H1 (cell line): ENCODE results near the gene JUP. TPM values are rescaled to one million over a fixed set of nuclear protein-coding genes. Genes with fewer than 3 reads are reported as not detected.

Experiments used
- CTCF ChIA-PET: fragments of 300-600 bp; sonication (Branson Sonifier 250); formaldehyde crosslinking; loops from one replicate; lab custom pipeline; 2021; ENCODE audit not compliant: partially characterized antibody; lab: Charles Lee
- POLR2A ChIA-PET: fragments of 300-600 bp; sonication (Branson Sonifier 250); formaldehyde crosslinking; loops from one replicate; lab custom pipeline; 2021; ENCODE audit warnings: inconsistent platforms; ENCODE audit not compliant: partially characterized antibody; lab: Charles Lee
- DNase-seq, 2 experiments: peaks; one replicate each; pipeline versions ENCODE4 v3.0.0 to v3.0.0-alpha.2; 2010 to 2022; ENCODE audit warnings: low spot score in 2 of 2, low read depth in 1 of 2, mixed read lengths in 1 of 2
- FAIRE-seq: peaks from 2 replicates; lab custom pipeline; 2011; peaks lifted over from hg19 to GRCh38; lab: Jason Lieb, UNC
- H2AFZ ChIP-seq: 2 replicates; pipeline ENCODE4 v1.8.1; 2012; ENCODE audit warnings: low read length, inconsistent platforms
- H2AK5ac ChIP-seq: 2 replicates; pipeline ENCODE4 v1.6.1; 2013; ENCODE audit warnings: low read depth, low read length
- H2BK120ac ChIP-seq: replicated peaks from 2 replicates; pipeline ENCODE3; 2013; ENCODE audit warnings: low read depth, low read length, inconsistent platforms
- H2BK12ac ChIP-seq: 2 replicates; pipeline ENCODE4 v1.6.1; 2013; ENCODE audit warnings: low read depth, low read length
- H2BK15ac ChIP-seq: 2 replicates; pipeline ENCODE4 v1.6.1; 2013; ENCODE audit warnings: low read length
- H2BK20ac ChIP-seq: 2 replicates; pipeline ENCODE4 v1.6.1; 2013; ENCODE audit warnings: low read length
- H2BK5ac ChIP-seq: 2 replicates; pipeline ENCODE4 v1.6.1; 2013; ENCODE audit warnings: low read depth, low read length
- H3K14ac ChIP-seq: 2 replicates; pipeline ENCODE4 v1.6.1; 2013; ENCODE audit warnings: inconsistent platforms; ENCODE audit not compliant: insufficient read length
- H3K18ac ChIP-seq: 2 replicates; pipeline ENCODE4 v1.6.1; 2013; ENCODE audit warnings: low read length; ENCODE audit errors: extremely low read depth
- H3K23ac ChIP-seq: 2 replicates; pipeline ENCODE4 v1.6.1; 2013; ENCODE audit warnings: inconsistent platforms; ENCODE audit not compliant: insufficient read length
- H3K23me2 ChIP-seq: 2 replicates; pipeline ENCODE4 v1.6.1; 2013; ENCODE audit warnings: low read depth, low read length
- H3K27ac ChIP-seq: 2 replicates; pipeline ENCODE4 v1.6.1; 2011; ENCODE audit warnings: low read depth, low read length, inconsistent platforms
- H3K27me3 ChIP-seq, 4 experiments: replicated peaks in 1 of 4; 1 replicate in 1 of 4; 2 replicates in 3 of 4; pipeline versions ENCODE4 v1.6.1 to v1.8.1; 2011 to 2013; ENCODE audit warnings: low read length in 3 of 4, mild to moderate bottlenecking in 3 of 4, inconsistent platforms in 2 of 4, mixed read lengths in 2 of 4, moderate library complexity in 1 of 4; ENCODE audit not compliant: control insufficient read depth in 3 of 4, insufficient read depth in 3 of 4; ENCODE audit errors: extremely low read depth in 1 of 4
- H3K36me3 ChIP-seq, 4 experiments: 2 replicates each; pipeline versions ENCODE4 v1.6.1 to v1.8.1; 2011 to 2013; ENCODE audit warnings: mild to moderate bottlenecking in 4 of 4, low read length in 3 of 4, moderate library complexity in 2 of 4, control low read depth in 1 of 4, inconsistent platforms in 1 of 4; ENCODE audit not compliant: insufficient read depth in 4 of 4, control insufficient read depth in 2 of 4
- H3K4ac ChIP-seq: replicated peaks from 2 replicates; pipeline ENCODE3; 2013; ENCODE audit warnings: low read length, low read depth, mixed read lengths, inconsistent platforms; ENCODE audit not compliant: insufficient read length
- H3K4me1 ChIP-seq, 4 experiments: replicated peaks in 1 of 4; 1 replicate in 1 of 4; 2 replicates in 3 of 4; pipeline versions ENCODE4 v1.6.1 to v1.8.1; 2011 to 2013; ENCODE audit warnings: low read length in 3 of 4, inconsistent platforms in 2 of 4, mixed read lengths in 1 of 4; ENCODE audit not compliant: insufficient read depth in 4 of 4, control insufficient read depth in 3 of 4
- H3K4me2 ChIP-seq, 2 experiments: 2 replicates each; pipeline versions ENCODE4 v1.6.1 to v1.8.1; 2011 to 2013; ENCODE audit warnings: low read depth in 2 of 2, low read length in 2 of 2, control low read depth in 1 of 2, inconsistent platforms in 1 of 2, mild to moderate bottlenecking in 1 of 2; ENCODE audit not compliant: insufficient read depth in 1 of 2
- H3K4me3 ChIP-seq, 4 experiments: fragments of 200-600, 300-600 bp in 1 of 4; sonication (generic), shearing (Covaris generic), sonication (Bioruptor Twin) in 1 of 4; 2 replicates each; pipeline versions ENCODE4 v1.5.1 to v1.8.1; 2011 to 2016; ENCODE audit warnings: low read length in 4 of 4, low read depth in 3 of 4, control low read depth in 2 of 4, inconsistent platforms in 2 of 4, mild to moderate bottlenecking in 2 of 4, mixed read lengths in 1 of 4, moderate library complexity in 1 of 4; ENCODE audit not compliant: insufficient read depth in 2 of 4; ENCODE audit errors: extremely low read depth in 1 of 4
- H3K56ac ChIP-seq: replicated peaks from 2 replicates; pipeline ENCODE3; 2013; ENCODE audit warnings: low read depth, mild to moderate bottlenecking, mixed read lengths, low read length, inconsistent platforms; ENCODE audit not compliant: insufficient read length
- H3K79me1 ChIP-seq: 2 replicates; pipeline ENCODE4 v1.6.1; 2013; ENCODE audit warnings: low read depth, low read length, control low read depth
- H3K79me2 ChIP-seq, 2 experiments: 2 replicates each; pipeline versions ENCODE4 v1.6.1 to v1.8.1; 2012 to 2013; ENCODE audit warnings: low read length in 2 of 2, mild to moderate bottlenecking in 2 of 2, inconsistent platforms in 1 of 2; ENCODE audit not compliant: insufficient read depth in 2 of 2, control insufficient read depth in 1 of 2
- H3K9ac ChIP-seq, 4 experiments: replicated peaks in 1 of 4; 1 replicate in 1 of 4; 2 replicates in 3 of 4; pipeline versions ENCODE4 v1.6.1 to v1.8.1; 2011 to 2013; ENCODE audit warnings: low read depth in 3 of 4, low read length in 3 of 4, control low read depth in 2 of 4, mild to moderate bottlenecking in 2 of 4, moderate library complexity in 2 of 4, inconsistent platforms in 1 of 4; ENCODE audit errors: extremely low read depth in 1 of 4
- H3K9me3 ChIP-seq, 2 experiments: 2 replicates each; pipeline versions ENCODE4 v1.6.1 to v1.8.1; 2012 to 2013; ENCODE audit warnings: mild to moderate bottlenecking in 2 of 2, moderate library complexity in 2 of 2, control low read depth in 1 of 2, inconsistent platforms in 1 of 2, low read depth in 1 of 2, low read length in 1 of 2, mixed read lengths in 1 of 2; ENCODE audit not compliant: insufficient read depth in 2 of 2
- H4K20me1 ChIP-seq, 2 experiments: replicated peaks in 1 of 2; 2 replicates each; pipeline versions ENCODE3 to v1.8.1; 2011 to 2013; ENCODE audit warnings: inconsistent platforms in 2 of 2, low read length in 2 of 2, mild to moderate bottlenecking in 1 of 2; ENCODE audit not compliant: insufficient read depth in 2 of 2, control insufficient read depth in 1 of 2
- H4K5ac ChIP-seq: 2 replicates; pipeline ENCODE4 v1.6.1; 2013; ENCODE audit warnings: low read length, low read depth, mixed read lengths, inconsistent platforms; ENCODE audit not compliant: insufficient read length
- H4K8ac ChIP-seq: 2 replicates; pipeline ENCODE4 v1.8.0; 2013; ENCODE audit warnings: mild to moderate bottlenecking, moderate library complexity, low read length, inconsistent platforms; ENCODE audit not compliant: insufficient read depth; ENCODE audit errors: extremely low read depth
- H4K91ac ChIP-seq: replicated peaks from 2 replicates; pipeline ENCODE3; 2013; ENCODE audit warnings: low read length, mixed read lengths, inconsistent platforms; ENCODE audit not compliant: insufficient read length
- BACH1 ChIP-seq: IDR thresholded peaks from 2 replicates; pipeline ENCODE4 v1.6.1; 2012; ENCODE audit warnings: low read length, improper control_type of control experiment
- BCL11A ChIP-seq, 2 experiments: IDR thresholded peaks; one replicate each; pipeline ENCODE4 v1.6.1; 2011; ENCODE audit warnings: low read depth in 2 of 2, low read length in 2 of 2, mild to moderate bottlenecking in 2 of 2
- CTBP2 ChIP-seq: IDR thresholded peaks from 2 replicates; pipeline ENCODE4 v1.7.0; 2011; ENCODE audit warnings: borderline replicate concordance, mild to moderate bottlenecking, moderate library complexity, mixed read lengths, low read length; ENCODE audit not compliant: insufficient read depth, insufficient read length
- FOSL1 ChIP-seq: IDR thresholded peaks from 2 replicates; pipeline ENCODE4 v1.6.1; 2011; ENCODE audit warnings: mild to moderate bottlenecking, low read depth, low read length, moderate library complexity; ENCODE audit not compliant: insufficient read depth
- KDM1A ChIP-seq: fragments of 200-600, 300-600 bp; sonication (generic); IDR thresholded peaks from 2 replicates; pipeline ENCODE4 v1.7.1; 2016; ENCODE audit warnings: mild to moderate bottlenecking, low read length, borderline replicate concordance
- SAP30 ChIP-seq: fragments of 300-600 bp; sonication (generic); IDR thresholded peaks from 2 replicates; pipeline ENCODE4 v1.7.1; 2012; ENCODE audit warnings: low read length, moderate library complexity, mild to moderate bottlenecking, inconsistent platforms; ENCODE audit not compliant: insufficient read depth, insufficient replicate concordance
- SP2 ChIP-seq: IDR thresholded peaks from 2 replicates; pipeline ENCODE4 v1.6.1; 2012; ENCODE audit warnings: mild to moderate bottlenecking, low read length, inconsistent platforms
- SP4 ChIP-seq: IDR thresholded peaks from 2 replicates; pipeline ENCODE4 v1.6.1; 2012; ENCODE audit warnings: low read length, inconsistent platforms
- SUZ12 ChIP-seq: fragments of 200-600 bp; sonication (generic); IDR thresholded peaks from 2 replicates; pipeline ENCODE4 v1.6.1; 2012; ENCODE audit warnings: mild to moderate bottlenecking, inconsistent platforms, low read length, moderate library complexity, mixed read lengths
- TEAD4 ChIP-seq: IDR thresholded peaks from 2 replicates; pipeline ENCODE4 v1.6.1; 2012; ENCODE audit warnings: low read depth, low read length, inconsistent platforms, mixed read lengths
- ZNF274 ChIP-seq: IDR thresholded peaks from 2 replicates; pipeline ENCODE4 v1.7.0; 2012; ENCODE audit warnings: low read length, borderline replicate concordance; ENCODE audit errors: extremely low read depth
- WGBS, 2 experiments: shearing (Covaris generic) in 1 of 2; methylation state at CpG; one replicate each; pipeline versions ENCODE4 v1.1.6 to v1.1.7; 2013 to 2015; ENCODE audit warnings: low lambda C conversion rate in 2 of 2, mixed read lengths in 2 of 2, inconsistent platforms in 1 of 2, low coverage in 1 of 2, missing lambda C conversion rate in 1 of 2; ENCODE audit not compliant: insufficient replicate concordance in 2 of 2, insufficient coverage in 1 of 2, insufficient read length in 1 of 2; ENCODE audit errors: extremely low coverage in 1 of 2, missing lambda C conversion rate in 1 of 2; 5-methylcytosine and 5-hydroxymethylcytosine counted together
- polyA plus RNA-seq, 7 experiments: library from polyadenylated mRNA; depleted of rRNA in 3 of 7; stranded (reverse) in 5 of 7; unstranded in 2 of 7; fragments of >200 nt in 5 of 7; fragments of 200-250 nt in 2 of 7; gene quantifications; 1 replicate in 5 of 7; 2 replicates in 1 of 7; 4 replicates in 1 of 7; pipeline versions ENCODE4 v1.2.1 to v1.2.3, GENCODE V29; 2011 to 2013; ENCODE audit warnings: missing spikeins in 2 of 7, mixed read lengths in 2 of 7
- total RNA-seq: library from RNA; stranded (reverse); fragmentation: NEBNext Ultra II Directional; extraction: Animal tissue kit (Norgen Biotek cat#: 25700); gene quantifications from 2 replicates; pipeline ENCODE4 v1.2.1, GENCODE V29; 2021

Gene JUP
- total and polyA plus RNA-seq, 2 of the 8 experiments (the other 6 are each of a cell fraction or from before 2014, with no cell fraction given) = 62.8 to 102 TPM

GRCh38 chr17:41825175-41825845, 38.8 kb upstream of the JUP start:
- Histone ChIP-seq H4K5ac (no peak overlapping the region), H3K4me3 (no peak overlapping the region), H4K20me1 (peaks cover 1 to 6% of the 10 kb centered on the region in 2 experiments), H3K79me1 (no peaks in the 10 kb centered on the region), H3K9ac (no peak overlapping the region), H3K14ac (no peak overlapping the region), H3K27ac (no peak overlapping the region), H4K91ac (no peak overlapping the region), H3K23ac (no peak overlapping the region), H2BK5ac (no peak overlapping the region), H2AK5ac (no peak overlapping the region), H3K4me2 (no peak overlapping the region), H2AFZ (no peak overlapping the region), H3K27me3 (no peaks in the 10 kb centered on the region), H3K36me3 (peaks cover 7 to 58% (median 22%) of the 10 kb centered on the region in 4 experiments; a peak in 7 of 8 replicates), H2BK15ac (no peak overlapping the region), H4K8ac (no peak overlapping the region), H3K56ac (no peak overlapping the region), H2BK12ac (no peak overlapping the region), H3K4me1 (peaks cover 0 to 2% (median 0%) of the 10 kb centered on the region in 4 experiments; a peak in 1 of 7 replicates), H3K4ac (no peak overlapping the region), H3K18ac (no peak overlapping the region), H3K23me2 (no peaks in the 10 kb centered on the region; the same call in 1 of the 2 replicates), H2BK120ac (no peak overlapping the region), H3K79me2 (no peaks in the 10 kb centered on the region), H3K9me3 (no peaks in the 10 kb centered on the region), H2BK20ac (no peak overlapping the region)
- 95% methylated on average over 17 of the region's 19 CpGs; no CpG with 5 or more reads in 1 of the 2 experiments for WGBS, 2 experiments
- CTCF ChIA-PET = interaction anchor here (1.1 to 1.8 kb wide), 5 partner anchors 11 to 23 kb away, joined by 3 to 9 read pairs (median 4); partner anchors contain the start of genes FKBP10 and P3H4
- FAIRE-seq (no peak), DNase-seq (no peak)
- POLR2A ChIA-PET = interaction anchor here (0.8 to 3.0 kb wide), 6 partner anchors 9 to 135 kb away, joined by 3 to 18 read pairs (median 6); partner anchors contain the start of gene NT5C3B
- no peak for TF ChIP-seq BACH1
- no peak for TF ChIP-seq FOSL1
- no peak for TF ChIP-seq ZNF274
- no peak for TF ChIP-seq SP2
- TF ChIP-seq SP4 = no peak
- no peak for TF ChIP-seq SUZ12
- TF ChIP-seq BCL11A (IDR thresholded peaks at IDR 0.05; ENCODE audit: low read depth in 2 of 2, low read length in 2 of 2) = no peak
- TF ChIP-seq KDM1A = no peak
- no peak for TF ChIP-seq CTBP2
- TF ChIP-seq TEAD4 = no peak
- TF ChIP-seq SAP30 = no peak
